GM13977 (cell line): ENCODE results near the gene DYRK1A.

Experiments
- DNase-seq: peaks from one replicate; pipeline ENCODE4 v3.0.0; 2012; ENCODE audit warnings: low spot score
- CTCF ChIP-seq: IDR thresholded peaks from 2 replicates; pipeline ENCODE4 v1.5.1; 2012; ENCODE audit warnings: mild to moderate bottlenecking, control low read depth; ENCODE audit not compliant: insufficient read depth; ENCODE audit errors: extremely low read depth, missing control alignments
- in situ Hi-C: fragments of 300-500 bp; cut with MboI; formaldehyde crosslinking; loops from one replicate; pipeline ENCODE4 v1.12.0; 2022; ENCODE audit warnings: low sequenced_read_pairs, low pct_unique_long_range_greater_than_20kb, mixed read lengths, inconsistent platforms; ENCODE audit not compliant: unreplicated experiment

Gene DYRK1A

GRCh38 chr21:37346841-37347430 is 19.6 kb upstream of the DYRK1A start:
- in situ Hi-C loops: no loop called here
- TF ChIP-seq CTCF: no peak
- DNase-seq: no peak

- DNase-seq: no peak
- no peak for TF ChIP-seq CTCF
- in situ Hi-C loops: no loop called here
Measured at GRCh38 chr21:37348664-37349063, 17.9 kb upstream of the DYRK1A start.

GRCh38 chr21:37350472-37350871 is 16.1 kb upstream of the DYRK1A start:
- DNase-seq: no peak
- TF ChIP-seq CTCF: no peak
- in situ Hi-C loops: no loop called here

- DNase-seq: no peak
- in situ Hi-C loops: no loop called here
- no peak for TF ChIP-seq CTCF
Measured at GRCh38 chr21:37356706-37357105, 9.9 kb upstream of the DYRK1A start.

GRCh38 chr21:37357691-37358090 is 8.9 kb upstream of the DYRK1A start:
- DNase-seq: no peak
- TF ChIP-seq CTCF: no peak
- in situ Hi-C loops: no loop called here

GRCh38 chr21:37358397-37358796 is 8.2 kb upstream of the DYRK1A start:
- in situ Hi-C loops: no loop called here
- no peak for TF ChIP-seq CTCF
- DNase-seq: no peak

- no peak for TF ChIP-seq CTCF
- in situ Hi-C loops: no loop called here
- DNase-seq: no peak
Measured at GRCh38 chr21:37363936-37364335, 2.6 kb upstream of the DYRK1A start.
